WTC11 (cell line): ENCODE results near the gene ZNF146.

ENCODE experiments used
- CBFB ChIP-seq: sonication (generic); formaldehyde crosslinking; IDR thresholded peaks from 2 replicates; pipeline ENCODE4 v1.8.1; 2022; ENCODE audit warnings: mild to moderate bottlenecking, low read depth, missing genetic modification reagents
- ESRRA ChIP-seq: sonication (generic); formaldehyde crosslinking; IDR thresholded peaks from 2 replicates; pipeline ENCODE4 v1.8.1; 2022; ENCODE audit warnings: mild to moderate bottlenecking, missing genetic modification reagents, borderline replicate concordance
- NFYB ChIP-seq: sonication (generic); formaldehyde crosslinking; conservative IDR thresholded peaks from 2 replicates; pipeline ENCODE4 v1.8.0; 2022; ENCODE audit warnings: low read depth, missing genetic modification reagents
- NR2C2 ChIP-seq: sonication (generic); formaldehyde crosslinking; IDR thresholded peaks from 2 replicates; pipeline ENCODE4 v1.8.0; 2022; ENCODE audit warnings: mild to moderate bottlenecking, missing genetic modification reagents
- PRRX2 ChIP-seq: fragments of 250-450 bp; sonication (Bioruptor Pico); IDR thresholded peaks from 2 replicates; pipeline ENCODE4 v1.8.0; 2021; ENCODE audit warnings: mild to moderate bottlenecking
- SMAD4 ChIP-seq: sonication (generic); formaldehyde crosslinking; IDR thresholded peaks from 2 replicates; pipeline ENCODE4 v1.8.0; 2022; ENCODE audit warnings: mild to moderate bottlenecking, missing genetic modification reagents
- ZNF317 ChIP-seq: sonication (generic); formaldehyde crosslinking; IDR thresholded peaks from 2 replicates; pipeline ENCODE4 v1.8.1; 2023; ENCODE audit warnings: low read depth, mild to moderate bottlenecking, moderate library complexity, missing genetic modification reagents, borderline replicate concordance
- TF ChIP-seq, protein P1 (sequence below): fragments of 200-600 bp; IDR thresholded peaks from 2 replicates; pipeline ENCODE4 v1.8.0; 2022; ENCODE audit warnings: antibody characterized with exemption
- TF ChIP-seq, protein P2 (sequence below): sonication (generic); formaldehyde crosslinking; IDR thresholded peaks from 2 replicates; pipeline ENCODE4 v1.8.0; 2022; ENCODE audit warnings: mild to moderate bottlenecking, missing genetic modification reagents
- TF ChIP-seq, protein P3 (sequence below): fragments of 250-450 bp; sonication (Bioruptor Pico); IDR thresholded peaks from 2 replicates; pipeline ENCODE4 v1.8.0; 2021; ENCODE audit warnings: mild to moderate bottlenecking
- TF ChIP-seq, protein P4 (sequence below): sonication (generic); formaldehyde crosslinking; IDR thresholded peaks from 2 replicates; pipeline ENCODE4 v1.8.1; 2023; ENCODE audit warnings: mild to moderate bottlenecking, missing genetic modification reagents, moderate library complexity

DNA sequence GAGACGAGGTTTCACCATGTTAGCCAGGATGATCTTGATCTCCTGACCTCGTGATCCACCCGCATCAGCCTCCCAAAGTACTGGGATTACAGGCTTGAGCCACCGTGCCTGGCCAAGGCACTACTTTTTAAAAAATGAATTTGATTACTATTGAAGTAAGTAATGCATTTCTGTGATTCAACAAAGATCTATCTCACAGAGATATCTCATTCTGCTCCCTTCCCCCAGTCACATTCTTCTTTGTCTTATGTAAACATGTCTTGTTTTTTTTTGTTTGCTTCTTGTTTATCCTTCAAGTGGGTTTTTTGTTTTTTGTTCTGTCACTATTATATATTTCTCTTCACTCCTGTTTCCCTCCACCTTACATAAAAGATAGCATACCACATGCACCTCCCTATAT, 6.6 kb downstream of the ZNF146 start:
- TF ChIP-seq PRRX2 (CRISPR knock-in tag) (no peak), ESRRA (CRISPR knock-in tag) (no peak), CBFB (no peak), SMAD4 (no peak), NR2C2 (CRISPR knock-in tag) (no peak), ZNF317 (CRISPR knock-in tag) (no peak), NFYB (no peak)
- TF ChIP-seq, protein P1, sequence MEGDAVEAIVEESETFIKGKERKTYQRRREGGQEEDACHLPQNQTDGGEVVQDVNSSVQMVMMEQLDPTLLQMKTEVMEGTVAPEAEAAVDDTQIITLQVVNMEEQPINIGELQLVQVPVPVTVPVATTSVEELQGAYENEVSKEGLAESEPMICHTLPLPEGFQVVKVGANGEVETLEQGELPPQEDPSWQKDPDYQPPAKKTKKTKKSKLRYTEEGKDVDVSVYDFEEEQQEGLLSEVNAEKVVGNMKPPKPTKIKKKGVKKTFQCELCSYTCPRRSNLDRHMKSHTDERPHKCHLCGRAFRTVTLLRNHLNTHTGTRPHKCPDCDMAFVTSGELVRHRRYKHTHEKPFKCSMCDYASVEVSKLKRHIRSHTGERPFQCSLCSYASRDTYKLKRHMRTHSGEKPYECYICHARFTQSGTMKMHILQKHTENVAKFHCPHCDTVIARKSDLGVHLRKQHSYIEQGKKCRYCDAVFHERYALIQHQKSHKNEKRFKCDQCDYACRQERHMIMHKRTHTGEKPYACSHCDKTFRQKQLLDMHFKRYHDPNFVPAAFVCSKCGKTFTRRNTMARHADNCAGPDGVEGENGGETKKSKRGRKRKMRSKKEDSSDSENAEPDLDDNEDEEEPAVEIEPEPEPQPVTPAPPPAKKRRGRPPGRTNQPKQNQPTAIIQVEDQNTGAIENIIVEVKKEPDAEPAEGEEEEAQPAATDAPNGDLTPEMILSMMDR = no peak
- TF ChIP-seq, protein P2, sequence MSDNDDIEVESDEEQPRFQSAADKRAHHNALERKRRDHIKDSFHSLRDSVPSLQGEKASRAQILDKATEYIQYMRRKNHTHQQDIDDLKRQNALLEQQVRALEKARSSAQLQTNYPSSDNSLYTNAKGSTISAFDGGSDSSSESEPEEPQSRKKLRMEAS = no peak
- TF ChIP-seq, protein P3, sequence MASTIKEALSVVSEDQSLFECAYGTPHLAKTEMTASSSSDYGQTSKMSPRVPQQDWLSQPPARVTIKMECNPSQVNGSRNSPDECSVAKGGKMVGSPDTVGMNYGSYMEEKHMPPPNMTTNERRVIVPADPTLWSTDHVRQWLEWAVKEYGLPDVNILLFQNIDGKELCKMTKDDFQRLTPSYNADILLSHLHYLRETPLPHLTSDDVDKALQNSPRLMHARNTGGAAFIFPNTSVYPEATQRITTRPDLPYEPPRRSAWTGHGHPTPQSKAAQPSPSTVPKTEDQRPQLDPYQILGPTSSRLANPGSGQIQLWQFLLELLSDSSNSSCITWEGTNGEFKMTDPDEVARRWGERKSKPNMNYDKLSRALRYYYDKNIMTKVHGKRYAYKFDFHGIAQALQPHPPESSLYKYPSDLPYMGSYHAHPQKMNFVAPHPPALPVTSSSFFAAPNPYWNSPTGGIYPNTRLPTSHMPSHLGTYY (CRISPR knock-in tag) = no peak
- TF ChIP-seq, protein P4, sequence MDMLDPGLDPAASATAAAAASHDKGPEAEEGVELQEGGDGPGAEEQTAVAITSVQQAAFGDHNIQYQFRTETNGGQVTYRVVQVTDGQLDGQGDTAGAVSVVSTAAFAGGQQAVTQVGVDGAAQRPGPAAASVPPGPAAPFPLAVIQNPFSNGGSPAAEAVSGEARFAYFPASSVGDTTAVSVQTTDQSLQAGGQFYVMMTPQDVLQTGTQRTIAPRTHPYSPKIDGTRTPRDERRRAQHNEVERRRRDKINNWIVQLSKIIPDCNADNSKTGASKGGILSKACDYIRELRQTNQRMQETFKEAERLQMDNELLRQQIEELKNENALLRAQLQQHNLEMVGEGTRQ (CRISPR knock-in tag) = no peak
